ENCODE results near the gene DOCK2.

DOCK2 gene

DNA sequence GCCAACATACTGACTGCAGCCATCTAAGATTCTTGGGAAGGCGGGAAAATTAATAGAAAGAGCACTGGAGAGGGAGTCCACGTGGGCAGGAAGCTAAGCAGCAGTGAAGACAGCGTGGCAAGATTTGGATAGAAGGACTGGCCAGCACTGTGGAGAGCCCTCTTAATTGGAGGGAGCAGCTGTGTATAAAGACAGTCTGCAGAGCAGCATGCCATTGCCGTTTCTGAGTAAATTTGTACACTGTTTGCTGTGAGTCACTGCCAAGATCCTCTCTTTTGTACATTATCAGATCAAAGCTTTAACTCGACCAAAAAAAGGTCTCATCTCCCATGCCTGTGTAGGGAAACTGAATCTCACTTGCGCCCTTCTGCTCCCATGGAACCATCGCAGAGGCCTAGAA, 297.9 kb downstream of the DOCK2 start:
- Histone ChIP-seq H3K4me3 (ENCODE audit: low read length in 2 of 2) (no peak overlapping the region), H2BK120ac (ENCODE audit: low read depth, low read length) (no peak overlapping the region), H3K9me3 (replicated peaks in 1 of 2; ENCODE audit: control insufficient read depth in 2 of 2, insufficient read depth in 1 of 2, low read depth in 1 of 2, low read length in 2 of 2) (peaks cover 0 to 2% of the 10 kb centered on the region in 2 donors), H3K4me2 (ENCODE audit: insufficient read depth, low read length, poor library complexity, severe bottlenecking) (no peak overlapping the region), H2BK12ac (ENCODE audit: low read length) (no peak overlapping the region), H4K8ac (ENCODE audit: low read depth, low read length) (no peak overlapping the region), H2BK5ac (ENCODE audit: low read length) (no peak overlapping the region), H2AK5ac (ENCODE audit: low read depth, low read length) (no peak overlapping the region), H3K36me3 (replicated peaks in 1 of 2; ENCODE audit: control insufficient read depth in 2 of 2, insufficient read depth in 2 of 2, low read length in 2 of 2) (no peaks in the 10 kb centered on the region), H3K23ac (ENCODE audit: low read depth, low read length, poor library complexity) (no peak overlapping the region), H3K18ac (ENCODE audit: low read length) (no peak overlapping the region), H3K79me1 (ENCODE audit: low read depth, low read length) (no peaks in the 10 kb centered on the region), H3K27me3 (ENCODE audit: control insufficient read depth in 3 of 3, insufficient read depth in 3 of 3, low read depth in 1 of 3, low read length in 3 of 3) (peaks cover 0 to 3% (median 0%) of the 10 kb centered on the region in 3 experiments), H3K4me1 (ENCODE audit: control insufficient read depth in 2 of 2, insufficient read depth in 1 of 2, low read depth in 1 of 2, low read length in 2 of 2) (no peaks in the 10 kb centered on the region), H3K27ac (replicated peaks; ENCODE audit: low read length) (no peak overlapping the region), H3K4ac (ENCODE audit: low read length) (no peak overlapping the region), H3K14ac (ENCODE audit: low read length) (no peak overlapping the region), H4K91ac (ENCODE audit: low read depth, low read length, poor library complexity) (no peak overlapping the region), H2AFZ (ENCODE audit: low read length) (no peak overlapping the region), H3K9ac (ENCODE audit: low read depth, low read length, poor library complexity) (no peak overlapping the region), H2BK15ac (ENCODE audit: low read length) (no peak overlapping the region)
- DNase-seq (ENCODE audit: low spot score) = no peak
- no CpG with 5 or more reads among the region's 7 CpGs for WGBS, 2 donors (ENCODE audit: extremely low coverage in 2 of 2, insufficient read length in 2 of 2, insufficient replicate concordance in 1 of 2)

DNA sequence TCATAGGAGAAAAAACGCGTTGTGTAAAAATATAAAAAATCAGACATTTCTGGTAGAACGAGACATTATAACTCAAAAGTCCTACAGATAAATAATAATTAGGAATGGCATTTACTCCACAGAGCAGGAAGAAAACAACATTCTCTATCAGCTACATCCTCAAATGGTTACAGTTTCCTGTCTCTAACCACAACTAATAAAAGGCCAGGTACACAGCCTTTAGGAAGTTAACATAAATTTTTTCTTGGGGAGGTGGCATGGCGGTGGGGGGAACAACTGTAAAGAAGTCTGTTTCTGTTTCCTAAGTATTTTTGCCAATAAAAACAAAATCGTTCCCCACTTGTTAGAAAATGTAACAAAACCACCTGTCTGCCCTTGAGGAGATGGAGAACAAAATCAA, 298.7 kb downstream of the DOCK2 start:
- Histone ChIP-seq H3K27ac (replicated peaks; ENCODE audit: low read length) (no peak overlapping the region), H2BK120ac (ENCODE audit: low read depth, low read length) (no peak overlapping the region), H2AK5ac (ENCODE audit: low read depth, low read length) (no peak overlapping the region), H3K79me1 (ENCODE audit: low read depth, low read length) (no peaks in the 10 kb centered on the region), H3K9me3 (replicated peaks in 1 of 2; ENCODE audit: control insufficient read depth in 2 of 2, insufficient read depth in 1 of 2, low read depth in 1 of 2, low read length in 2 of 2) (peaks cover 0 to 2% of the 10 kb centered on the region in 2 donors), H3K23ac (ENCODE audit: low read depth, low read length, poor library complexity) (no peak overlapping the region), H3K27me3 (ENCODE audit: control insufficient read depth in 3 of 3, insufficient read depth in 3 of 3, low read depth in 1 of 3, low read length in 3 of 3) (peaks cover 0 to 3% (median 0%) of the 10 kb centered on the region in 3 experiments), H4K91ac (ENCODE audit: low read depth, low read length, poor library complexity) (no peak overlapping the region), H2AFZ (ENCODE audit: low read length) (no peak overlapping the region), H3K36me3 (replicated peaks in 1 of 2; ENCODE audit: control insufficient read depth in 2 of 2, insufficient read depth in 2 of 2, low read length in 2 of 2) (no peaks in the 10 kb centered on the region), H4K8ac (ENCODE audit: low read depth, low read length) (no peak overlapping the region), H3K9ac (ENCODE audit: low read depth, low read length, poor library complexity) (no peak overlapping the region), H2BK12ac (ENCODE audit: low read length) (no peak overlapping the region), H3K4me3 (ENCODE audit: low read length in 2 of 2) (no peak overlapping the region), H3K4me1 (ENCODE audit: control insufficient read depth in 2 of 2, insufficient read depth in 1 of 2, low read depth in 1 of 2, low read length in 2 of 2) (no peaks in the 10 kb centered on the region), H3K18ac (ENCODE audit: low read length) (no peak overlapping the region), H2BK5ac (ENCODE audit: low read length) (no peak overlapping the region), H3K4me2 (ENCODE audit: insufficient read depth, low read length, poor library complexity, severe bottlenecking) (no peak overlapping the region), H3K4ac (ENCODE audit: low read length) (no peak overlapping the region), H2BK15ac (ENCODE audit: low read length) (no peak overlapping the region), H3K14ac (ENCODE audit: low read length) (no peak overlapping the region)
- no CpG with 5 or more reads among the region's 5 CpGs for WGBS, 2 donors (ENCODE audit: extremely low coverage in 2 of 2, insufficient read length in 2 of 2, insufficient replicate concordance in 1 of 2)
- no peak for DNase-seq (ENCODE audit: low spot score)

DNA sequence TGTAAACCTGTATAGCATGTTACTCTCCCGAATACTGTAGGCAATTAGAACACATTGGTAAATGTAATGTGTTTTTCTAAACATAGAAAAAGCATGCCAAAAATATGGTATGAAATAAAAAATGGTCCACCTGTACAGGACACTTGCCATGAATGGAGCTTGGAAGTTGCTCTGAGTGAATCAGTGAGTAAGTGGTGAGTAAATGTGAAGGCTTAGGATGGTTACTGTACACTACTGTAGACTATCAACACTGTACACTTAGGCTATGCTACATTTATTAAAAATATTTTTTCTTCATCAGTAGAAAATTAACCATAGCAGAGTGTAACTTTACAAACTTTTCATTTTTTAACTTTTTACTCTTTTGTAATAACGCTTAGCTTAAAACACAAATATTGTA, 301.4 kb downstream of the DOCK2 start:
- WGBS, 2 donors (ENCODE audit: extremely low coverage in 2 of 2, insufficient read length in 2 of 2, insufficient replicate concordance in 1 of 2) = no CpG with 5 or more reads among the region's 2 CpGs
- Histone ChIP-seq H3K9ac (ENCODE audit: low read depth, low read length, poor library complexity) (no peak overlapping the region), H2BK120ac (ENCODE audit: low read depth, low read length) (no peak overlapping the region), H4K8ac (ENCODE audit: low read depth, low read length) (no peak overlapping the region), H3K4ac (ENCODE audit: low read length) (no peak overlapping the region), H2BK12ac (ENCODE audit: low read length) (no peak overlapping the region), H3K23ac (ENCODE audit: low read depth, low read length, poor library complexity) (no peak overlapping the region), H3K18ac (ENCODE audit: low read length) (no peak overlapping the region), H3K4me1 (ENCODE audit: control insufficient read depth in 2 of 2, insufficient read depth in 1 of 2, low read depth in 1 of 2, low read length in 2 of 2) (peaks cover 0 to 1% of the 10 kb centered on the region in 2 donors), H3K9me3 (replicated peaks in 1 of 2; ENCODE audit: control insufficient read depth in 2 of 2, insufficient read depth in 1 of 2, low read depth in 1 of 2, low read length in 2 of 2) (peaks cover 0 to 2% of the 10 kb centered on the region in 2 donors), H3K4me2 (ENCODE audit: insufficient read depth, low read length, poor library complexity, severe bottlenecking) (no peak overlapping the region), H3K36me3 (replicated peaks in 1 of 2; ENCODE audit: control insufficient read depth in 2 of 2, insufficient read depth in 2 of 2, low read length in 2 of 2) (no peaks in the 10 kb centered on the region), H3K79me1 (ENCODE audit: low read depth, low read length) (no peaks in the 10 kb centered on the region), H3K27me3 (ENCODE audit: control insufficient read depth in 3 of 3, insufficient read depth in 3 of 3, low read depth in 1 of 3, low read length in 3 of 3) (no peaks in the 10 kb centered on the region), H2AK5ac (ENCODE audit: low read depth, low read length) (no peak overlapping the region), H2BK5ac (ENCODE audit: low read length) (no peak overlapping the region), H4K91ac (ENCODE audit: low read depth, low read length, poor library complexity) (no peak overlapping the region), H3K14ac (ENCODE audit: low read length) (no peak overlapping the region), H2BK15ac (ENCODE audit: low read length) (no peak overlapping the region), H3K27ac (replicated peaks; ENCODE audit: low read length) (no peak overlapping the region), H3K4me3 (ENCODE audit: low read length in 2 of 2) (no peak overlapping the region), H2AFZ (ENCODE audit: low read length) (no peak overlapping the region)
- no peak for DNase-seq (ENCODE audit: low spot score)

GRCh38 chr5:169939731-169940130, 302.7 kb downstream of the DOCK2 start:
- H3K23ac ChIP-seq (ENCODE audit: low read depth, low read length, poor library complexity) = no peak overlapping the region
- H3K4me3 ChIP-seq (ENCODE audit: low read length in 2 of 2) = no peak overlapping the region
- no peak overlapping the region for H2BK12ac ChIP-seq (ENCODE audit: low read length)
- no peaks in the 10 kb centered on the region for H3K27me3 ChIP-seq (ENCODE audit: control insufficient read depth in 3 of 3, insufficient read depth in 3 of 3, low read depth in 1 of 3, low read length in 3 of 3)
- H3K18ac ChIP-seq (ENCODE audit: low read length) = no peak overlapping the region
- no peak overlapping the region for H4K8ac ChIP-seq (ENCODE audit: low read depth, low read length)
- H3K14ac ChIP-seq (ENCODE audit: low read length) = no peak overlapping the region
- no CpG with 5 or more reads among the region's 2 CpGs for WGBS, 2 donors (ENCODE audit: extremely low coverage in 2 of 2, insufficient read length in 2 of 2, insufficient replicate concordance in 1 of 2)
- no peak overlapping the region for H2BK120ac ChIP-seq (ENCODE audit: low read depth, low read length)
- no peak overlapping the region for H3K4ac ChIP-seq (ENCODE audit: low read length)
- peaks cover 0 to 1% of the 10 kb centered on the region in 2 donors for H3K4me1 ChIP-seq (ENCODE audit: control insufficient read depth in 2 of 2, insufficient read depth in 1 of 2, low read depth in 1 of 2, low read length in 2 of 2)
- H3K79me1 ChIP-seq (ENCODE audit: low read depth, low read length) = no peaks in the 10 kb centered on the region
- H3K27ac ChIP-seq (replicated peaks; ENCODE audit: low read length) = no peak overlapping the region
- no peak overlapping the region for H3K9ac ChIP-seq (ENCODE audit: low read depth, low read length, poor library complexity)
- DNase-seq (ENCODE audit: low spot score) = no peak
- no peak overlapping the region for H2AK5ac ChIP-seq (ENCODE audit: low read depth, low read length)
- H4K91ac ChIP-seq (ENCODE audit: low read depth, low read length, poor library complexity) = no peak overlapping the region
- peaks cover 0 to 2% of the 10 kb centered on the region in 2 donors for H3K9me3 ChIP-seq (replicated peaks in 1 of 2; ENCODE audit: control insufficient read depth in 2 of 2, insufficient read depth in 1 of 2, low read depth in 1 of 2, low read length in 2 of 2)
- no peak overlapping the region for H2BK5ac ChIP-seq (ENCODE audit: low read length)
- no peak overlapping the region for H2AFZ ChIP-seq (ENCODE audit: low read length)
- H2BK15ac ChIP-seq (ENCODE audit: low read length) = no peak overlapping the region
- no peak overlapping the region for H3K4me2 ChIP-seq (ENCODE audit: insufficient read depth, low read length, poor library complexity, severe bottlenecking)
- H3K36me3 ChIP-seq (replicated peaks in 1 of 2; ENCODE audit: control insufficient read depth in 2 of 2, insufficient read depth in 2 of 2, low read length in 2 of 2) = no peaks in the 10 kb centered on the region

All from neuronal stem cell (in vitro differentiated cells).